Progenitor cell of endocrine pancreas (in vitro differentiated cells): ENCODE measurements around the gene SLC9B1. TPM values are rescaled to one million over a fixed set of nuclear protein-coding genes. Genes with fewer than 3 reads are reported as not detected.

Experiments
- DNase-seq: peaks from one replicate; pipeline ENCODE4 v3.0.0; 2021; ENCODE audit warnings: low spot score; ENCODE audit not compliant: unreplicated experiment
- H3K27ac Mint-ChIP-seq: 2 replicates; pipeline ENCODE4 v1.8.0; 2021; ENCODE audit warnings: mild to moderate bottlenecking, moderate library complexity, mixed read lengths
- H3K27me3 Mint-ChIP-seq: 2 replicates; pipeline ENCODE4 v1.8.0; 2021; ENCODE audit warnings: mixed read lengths
- H3K36me3 Mint-ChIP-seq: 2 replicates; pipeline ENCODE4 v1.8.0; 2022; ENCODE audit warnings: mixed read lengths; ENCODE audit not compliant: insufficient read depth
- H3K4me1 Mint-ChIP-seq: 2 replicates; pipeline ENCODE4 v1.8.0; 2021; ENCODE audit warnings: low read depth, mixed read lengths
- H3K4me3 Mint-ChIP-seq: 2 replicates; pipeline ENCODE4 v1.8.0; 2021; ENCODE audit warnings: low read depth, mild to moderate bottlenecking, moderate library complexity, mixed read lengths
- H3K9me3 Mint-ChIP-seq: 2 replicates; pipeline ENCODE4 v1.8.0; 2021; ENCODE audit warnings: low read depth, mixed read lengths
- total RNA-seq: library from RNA; stranded (reverse); gene quantifications from 2 replicates; pipeline ENCODE4 v1.2.1, GENCODE V29; 2021
- TF ChIP-seq, protein P1 (sequence below): fragments of 200-600 bp; sonication (generic); IDR thresholded peaks from one replicate; pipeline ENCODE4 v1.5.0; 2021; ENCODE audit warnings: antibody characterized with exemption, mild to moderate bottlenecking; ENCODE audit not compliant: unreplicated experiment

Gene SLC9B1
- total RNA-seq, 1 donor from 2014 or later = 0.79 TPM

DNA sequence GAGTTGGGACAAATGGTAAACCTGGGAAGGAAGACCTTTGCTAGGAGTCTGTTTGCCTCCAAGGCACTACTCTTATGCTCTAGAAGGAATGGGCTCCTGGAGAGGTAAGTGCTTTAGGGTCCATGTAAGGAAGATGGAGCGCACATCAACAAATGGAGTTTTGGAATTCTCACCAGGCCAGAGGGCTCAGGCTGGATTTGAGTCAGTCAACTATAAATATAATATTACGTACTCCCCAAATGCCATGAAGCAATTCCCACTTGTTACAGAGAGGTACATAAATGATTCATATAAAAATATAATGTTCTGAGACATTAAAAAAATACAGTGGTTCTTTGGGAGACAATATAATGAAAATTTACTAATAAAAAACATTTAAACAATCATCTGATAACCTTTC is 1.6 kb upstream of the SLC9B1 start:
- peaks cover 11% of the 10 kb centered on the region for H3K4me1 Mint-ChIP-seq
- H3K27me3 Mint-ChIP-seq = no peaks in the 10 kb centered on the region
- H3K36me3 Mint-ChIP-seq = no peaks in the 10 kb centered on the region
- DNase-seq = no peak
- TF ChIP-seq, protein P1, sequence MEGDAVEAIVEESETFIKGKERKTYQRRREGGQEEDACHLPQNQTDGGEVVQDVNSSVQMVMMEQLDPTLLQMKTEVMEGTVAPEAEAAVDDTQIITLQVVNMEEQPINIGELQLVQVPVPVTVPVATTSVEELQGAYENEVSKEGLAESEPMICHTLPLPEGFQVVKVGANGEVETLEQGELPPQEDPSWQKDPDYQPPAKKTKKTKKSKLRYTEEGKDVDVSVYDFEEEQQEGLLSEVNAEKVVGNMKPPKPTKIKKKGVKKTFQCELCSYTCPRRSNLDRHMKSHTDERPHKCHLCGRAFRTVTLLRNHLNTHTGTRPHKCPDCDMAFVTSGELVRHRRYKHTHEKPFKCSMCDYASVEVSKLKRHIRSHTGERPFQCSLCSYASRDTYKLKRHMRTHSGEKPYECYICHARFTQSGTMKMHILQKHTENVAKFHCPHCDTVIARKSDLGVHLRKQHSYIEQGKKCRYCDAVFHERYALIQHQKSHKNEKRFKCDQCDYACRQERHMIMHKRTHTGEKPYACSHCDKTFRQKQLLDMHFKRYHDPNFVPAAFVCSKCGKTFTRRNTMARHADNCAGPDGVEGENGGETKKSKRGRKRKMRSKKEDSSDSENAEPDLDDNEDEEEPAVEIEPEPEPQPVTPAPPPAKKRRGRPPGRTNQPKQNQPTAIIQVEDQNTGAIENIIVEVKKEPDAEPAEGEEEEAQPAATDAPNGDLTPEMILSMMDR = no peak
- H3K27ac Mint-ChIP-seq = no peak overlapping the region
- no peaks in the 10 kb centered on the region for H3K9me3 Mint-ChIP-seq
- H3K4me3 Mint-ChIP-seq = no peak overlapping the region

DNA sequence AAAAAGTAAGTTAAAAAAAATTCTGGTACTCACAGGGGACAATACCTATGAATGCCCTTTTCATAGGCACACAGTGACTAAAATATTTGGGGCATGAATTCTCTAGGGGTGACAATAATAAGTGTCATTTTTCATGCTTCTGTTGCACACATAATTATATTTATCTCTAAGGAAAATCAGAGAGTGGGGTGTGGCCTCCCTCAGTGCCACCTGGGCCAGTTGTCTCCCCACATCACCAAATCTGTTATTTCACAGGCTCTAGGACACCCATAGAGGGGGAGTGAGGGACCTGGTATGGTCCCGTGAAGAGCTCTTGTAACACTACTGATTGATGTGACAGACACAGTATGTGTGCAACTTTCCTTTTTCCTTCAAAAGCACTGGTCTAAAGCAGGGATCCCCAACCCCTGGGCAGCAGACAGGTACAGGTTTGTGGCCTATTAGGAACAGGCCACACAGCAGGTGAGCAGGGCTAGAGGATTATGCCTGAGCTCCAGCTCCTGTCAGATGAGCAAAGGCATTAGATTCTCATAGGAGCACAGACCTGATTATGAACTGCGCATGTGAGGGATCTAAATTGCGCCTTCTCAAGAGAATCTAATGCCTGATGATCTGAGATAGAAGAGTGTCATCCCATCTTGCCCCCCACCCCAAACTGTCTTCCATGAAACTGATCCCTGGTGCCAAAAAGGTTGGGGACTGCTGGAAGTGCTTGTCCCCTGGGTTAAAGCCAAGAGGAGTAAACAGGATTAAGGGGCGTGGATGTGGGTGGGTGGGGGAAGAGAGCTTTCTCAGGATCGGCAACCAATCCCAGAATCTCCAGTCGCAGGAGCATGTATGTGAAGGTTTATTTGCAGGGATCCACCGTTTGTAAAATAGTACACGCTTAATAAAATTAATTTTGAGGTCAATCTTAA is 856 bp downstream of the SLC9B1 start:
- Mint-ChIP-seq H3K27ac (peak overlapping the region; percentile 99), H3K4me3 (peak overlapping the region; percentile 85), H3K27me3 (no peaks in the 10 kb centered on the region), H3K4me1 (peaks cover 11% of the 10 kb centered on the region), H3K9me3 (no peaks in the 10 kb centered on the region), H3K36me3 (no peaks in the 10 kb centered on the region)
- DNase-seq = no peak
- TF ChIP-seq, protein P1 = no peak

DNA sequence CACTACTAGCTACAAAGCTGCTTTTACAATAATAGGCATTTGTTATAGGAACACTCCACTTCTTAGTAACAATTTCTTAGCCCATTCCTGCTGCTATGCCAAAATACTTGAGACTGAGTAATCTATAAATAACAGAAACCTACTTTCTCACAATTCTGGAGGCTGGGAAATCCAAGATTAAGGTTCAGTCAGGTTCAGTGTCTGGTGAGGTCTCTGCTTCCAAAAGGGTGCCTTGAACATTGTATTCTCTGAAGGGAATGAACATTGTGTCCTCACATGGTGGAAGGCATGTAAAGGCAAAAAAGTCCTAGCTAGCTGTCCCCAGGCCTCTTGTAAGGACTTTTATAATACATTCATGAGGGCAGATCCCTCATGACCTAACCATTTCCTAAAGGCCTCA is 7.0 kb downstream of the SLC9B1 start:
- H3K27ac Mint-ChIP-seq = no peak overlapping the region

DNA sequence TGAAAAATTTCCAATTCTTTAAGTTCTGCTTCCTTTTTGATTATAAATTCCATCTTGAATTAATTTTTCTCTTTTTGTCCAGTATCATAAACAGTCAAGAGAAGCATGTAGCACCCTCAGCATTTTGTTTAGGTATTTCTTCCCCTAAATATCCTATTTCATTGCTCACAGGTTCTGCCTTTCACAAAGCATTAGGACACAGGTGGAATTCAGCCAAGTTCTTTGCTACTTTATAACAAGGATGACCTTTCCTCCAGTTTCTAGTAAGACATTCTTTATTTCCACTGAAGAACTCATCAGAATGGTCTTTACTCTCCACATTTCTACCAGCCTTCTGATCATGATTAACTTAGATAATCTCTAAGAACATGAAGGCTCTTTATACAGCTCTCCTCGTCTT is 7.4 kb downstream of the SLC9B1 start:
- no peaks in the 10 kb centered on the region for H3K27me3 Mint-ChIP-seq
- no peak for DNase-seq
- no peaks in the 10 kb centered on the region for H3K9me3 Mint-ChIP-seq
- H3K4me1 Mint-ChIP-seq = no peaks in the 10 kb centered on the region
- H3K36me3 Mint-ChIP-seq = no peaks in the 10 kb centered on the region
- TF ChIP-seq, protein P1 = no peak
- no peak overlapping the region for H3K27ac Mint-ChIP-seq
- H3K4me3 Mint-ChIP-seq = no peak overlapping the region

More for the DNA sequence above, 7.0 kb downstream of the SLC9B1 start:
- H3K27me3 Mint-ChIP-seq = no peaks in the 10 kb centered on the region
- DNase-seq = no peak
- no peak overlapping the region for H3K4me3 Mint-ChIP-seq
- H3K36me3 Mint-ChIP-seq = no peaks in the 10 kb centered on the region
- no peaks in the 10 kb centered on the region for H3K4me1 Mint-ChIP-seq
- TF ChIP-seq, protein P1 = no peak
- no peaks in the 10 kb centered on the region for H3K9me3 Mint-ChIP-seq

DNA sequence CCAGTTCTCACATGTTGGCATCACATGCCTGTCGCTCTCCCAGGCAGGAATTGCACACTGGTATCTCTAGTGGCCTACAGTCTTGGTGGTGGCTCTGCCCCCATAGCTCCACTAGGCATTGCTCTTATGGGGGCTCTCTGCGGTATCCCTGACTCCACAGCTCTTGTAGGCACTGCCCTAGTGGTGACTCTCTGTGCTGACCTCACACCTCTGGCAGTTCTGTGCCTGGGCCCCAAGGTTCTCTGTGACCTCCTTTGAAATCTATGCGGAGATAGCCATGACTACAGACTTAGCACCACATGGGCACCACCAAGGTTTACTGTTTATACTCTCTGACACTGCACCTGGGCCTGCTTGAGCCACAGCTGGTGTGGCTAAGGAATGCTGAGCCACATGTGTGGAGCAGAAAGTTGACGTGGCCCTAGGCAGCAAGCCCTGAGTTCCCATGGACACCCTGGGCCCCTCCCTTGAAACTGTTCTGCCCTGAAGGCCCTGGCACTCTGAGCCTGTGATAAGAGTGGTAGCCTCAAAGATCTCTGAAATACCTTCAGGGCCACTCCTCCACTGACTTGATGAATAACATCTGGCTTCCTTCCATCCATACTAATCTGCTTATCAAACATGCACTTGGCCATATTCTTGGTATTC is 8.0 kb downstream of the SLC9B1 start:
- TF ChIP-seq, protein P1 = no peak
- Mint-ChIP-seq H3K4me1 (no peaks in the 10 kb centered on the region), H3K9me3 (no peaks in the 10 kb centered on the region), H3K27ac (no peak overlapping the region), H3K36me3 (no peaks in the 10 kb centered on the region), H3K27me3 (no peaks in the 10 kb centered on the region), H3K4me3 (no peak overlapping the region)
- DNase-seq = no peak
